PC-9 (cell line): ENCODE data around the gene ZNF655.

Source experiments
- EZH2 ChIP-seq: fragments of 200-600 bp; sonication (generic); IDR thresholded peaks from 2 replicates; pipeline ENCODE4 v1.8.0; 2017; ENCODE audit warnings: antibody characterized with exemption, low read depth
- TF ChIP-seq, protein P1 (sequence below): fragments of 200-600 bp; sonication (generic); conservative IDR thresholded peaks from 2 replicates; pipeline ENCODE4 v1.6.1; 2017; ENCODE audit warnings: mixed run types, antibody characterized with exemption, mild to moderate bottlenecking, moderate library complexity

DNA sequence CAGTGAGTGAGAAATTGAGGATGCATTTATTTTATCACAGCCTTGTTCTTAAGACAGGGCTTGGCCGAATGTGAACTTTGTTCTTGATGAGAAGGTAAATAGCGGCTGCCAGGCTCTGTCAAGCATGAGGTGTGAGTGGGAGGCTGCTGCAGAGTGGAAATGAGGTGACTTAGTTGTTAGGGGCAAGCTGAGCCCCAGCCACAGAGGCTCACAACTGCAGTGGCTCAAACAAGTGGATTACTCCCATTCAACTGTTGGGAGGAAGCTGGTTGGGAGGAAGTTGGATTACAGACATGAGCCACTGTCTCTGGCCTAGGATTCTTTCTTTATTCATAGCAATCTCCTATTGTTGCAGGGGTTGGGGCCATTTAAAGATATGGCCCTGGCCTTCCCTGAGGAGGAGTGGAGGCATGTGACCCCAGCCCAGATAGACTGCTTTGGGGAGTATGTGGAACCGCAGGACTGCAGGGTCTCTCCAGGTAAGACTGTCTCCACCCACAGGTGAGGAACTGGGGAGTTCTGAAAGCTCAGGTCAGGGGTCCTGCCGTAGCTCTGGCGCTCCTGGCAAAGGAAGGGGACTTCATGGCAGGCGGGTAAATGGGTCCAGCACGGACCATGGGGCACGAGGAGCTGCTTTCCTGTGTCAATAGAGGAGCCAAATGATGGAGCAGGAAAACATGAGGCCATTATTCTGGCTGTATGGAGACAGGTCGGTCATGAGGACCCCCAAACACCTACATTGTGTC lies 65.4 kb downstream of the ZNF655 start:
- TF ChIP-seq, protein P1, sequence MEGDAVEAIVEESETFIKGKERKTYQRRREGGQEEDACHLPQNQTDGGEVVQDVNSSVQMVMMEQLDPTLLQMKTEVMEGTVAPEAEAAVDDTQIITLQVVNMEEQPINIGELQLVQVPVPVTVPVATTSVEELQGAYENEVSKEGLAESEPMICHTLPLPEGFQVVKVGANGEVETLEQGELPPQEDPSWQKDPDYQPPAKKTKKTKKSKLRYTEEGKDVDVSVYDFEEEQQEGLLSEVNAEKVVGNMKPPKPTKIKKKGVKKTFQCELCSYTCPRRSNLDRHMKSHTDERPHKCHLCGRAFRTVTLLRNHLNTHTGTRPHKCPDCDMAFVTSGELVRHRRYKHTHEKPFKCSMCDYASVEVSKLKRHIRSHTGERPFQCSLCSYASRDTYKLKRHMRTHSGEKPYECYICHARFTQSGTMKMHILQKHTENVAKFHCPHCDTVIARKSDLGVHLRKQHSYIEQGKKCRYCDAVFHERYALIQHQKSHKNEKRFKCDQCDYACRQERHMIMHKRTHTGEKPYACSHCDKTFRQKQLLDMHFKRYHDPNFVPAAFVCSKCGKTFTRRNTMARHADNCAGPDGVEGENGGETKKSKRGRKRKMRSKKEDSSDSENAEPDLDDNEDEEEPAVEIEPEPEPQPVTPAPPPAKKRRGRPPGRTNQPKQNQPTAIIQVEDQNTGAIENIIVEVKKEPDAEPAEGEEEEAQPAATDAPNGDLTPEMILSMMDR, result no peak
- TF ChIP-seq EZH2, result no peak
